HCT116 (cell line): ENCODE data around the gene FNDC8. TPM values are rescaled to one million over a fixed set of nuclear protein-coding genes. Genes with fewer than 3 reads are reported as not detected.

Experiments used
- ATAC-seq: fragments of 200-7000 bp; cut with Tn5 transposase; 2 replicates; pipeline ENCODE4 v1.9.1; 2020; ENCODE audit warnings: mild to moderate bottlenecking, moderate library complexity
- BruUV-seq: library from RNA; stranded (reverse); fragments of 400-500 nt; replicated peaks from 2 replicates; lab custom pipeline; 2021; lab: Mats Ljungman, UMichigan
- CTCF ChIA-PET: fragments of 300-600 bp; sonication (Branson Sonifier 250); formaldehyde crosslinking; loops from one replicate; lab custom pipeline; 2021; ENCODE audit warnings: antibody characterized with exemption; lab: Charles Lee
- POLR2A ChIA-PET: fragments of 300-600, 350-600 bp; sonication (Branson Sonifier 250); formaldehyde crosslinking; loops from one replicate; lab custom pipeline; 2021; ENCODE audit warnings: antibody characterized with exemption; lab: Charles Lee
- RAD21 ChIA-PET, 2 experiments: fragments of 300-600 bp; sonication (Branson Sonifier 250); formaldehyde crosslinking; loops; one replicate each; lab custom pipeline; 2023; ENCODE audit warnings: low total read pairs in 2 of 2; ENCODE audit not compliant: uncharacterized antibody in 2 of 2, unreplicated experiment in 2 of 2, low non-redundant PET in 1 of 2; lab: Charles Lee
- DNase-seq: peaks from one replicate; pipeline ENCODE4 v3.0.0-alpha.2; 2010; ENCODE audit warnings: low read depth, low spot score
- H2AFZ ChIP-seq: fragments of 200-600 bp; shearing (Covaris generic), sonication (generic); 2 replicates; pipeline ENCODE4 v1.6.1; 2017; ENCODE audit warnings: low read depth, mixed run types, mixed read lengths, antibody characterized with exemption, low read length; ENCODE audit not compliant: poor library complexity, severe bottlenecking
- H3K27ac ChIP-seq: 2 replicates; pipeline ENCODE4 v1.5.1; 2012; ENCODE audit warnings: low read depth, low read length
- H3K27me3 ChIP-seq: fragments of 200-600 bp; sonication (generic); 2 replicates; pipeline ENCODE4 v1.6.1; 2016; ENCODE audit warnings: mixed run types, low read length, mixed read lengths; ENCODE audit not compliant: insufficient read depth
- H3K36me3 ChIP-seq, 2 experiments: fragments of 200-500 bp in 1 of 2; fragments of 200-600 bp in 1 of 2; sonication (Bioruptor generic) in 1 of 2; sonication (generic) in 1 of 2; 2 replicates each; pipeline versions ENCODE4 v1.5.1 to v1.6.1; 2014 to 2016; ENCODE audit warnings: low read length in 2 of 2, inconsistent platforms in 1 of 2, mixed read lengths in 1 of 2, mixed run types in 1 of 2; ENCODE audit not compliant: insufficient read depth in 2 of 2, control insufficient read depth in 1 of 2
- H3K4me1 ChIP-seq, 2 experiments: fragments of 200-600 bp in 1 of 2; sonication (generic) in 1 of 2; 2 replicates each; pipeline versions ENCODE4 v1.5.1 to v1.6.1; 2012 to 2017; ENCODE audit warnings: low read length in 2 of 2, inconsistent platforms in 1 of 2, mild to moderate bottlenecking in 1 of 2, mixed read lengths in 1 of 2, mixed run types in 1 of 2, moderate library complexity in 1 of 2; ENCODE audit not compliant: insufficient read depth in 2 of 2, control insufficient read depth in 1 of 2
- H3K4me2 ChIP-seq: fragments of 200-600 bp; sonication (generic); 2 replicates; pipeline ENCODE4 v1.6.1; 2017; ENCODE audit warnings: mixed run types, low read length, mixed read lengths
- H3K4me3 ChIP-seq, 2 experiments: fragments of 200-600 bp in 1 of 2; sonication (generic) in 1 of 2; replicated peaks in 1 of 2; 2 replicates each; pipeline ENCODE4 v1.5.1; 2011 to 2016; ENCODE audit warnings: low read length in 2 of 2, control low read depth in 1 of 2, low read depth in 1 of 2, mild to moderate bottlenecking in 1 of 2, mixed read lengths in 1 of 2, mixed run types in 1 of 2
- H3K79me2 ChIP-seq: fragments of 200-600 bp; sonication (generic); 2 replicates; pipeline ENCODE4 v1.6.1; 2017; ENCODE audit warnings: mild to moderate bottlenecking, mixed run types, low read length, moderate library complexity, mixed read lengths; ENCODE audit not compliant: insufficient read depth
- H3K9ac ChIP-seq: fragments of 200-600 bp; sonication (generic); 2 replicates; pipeline ENCODE4 v1.6.1; 2016; ENCODE audit warnings: low read length, mixed read lengths
- H3K9me2 ChIP-seq: fragments of 200-600 bp; sonication (generic), shearing (Covaris generic); 2 replicates; pipeline ENCODE4 v1.6.1; 2017; ENCODE audit warnings: mixed run types, mild to moderate bottlenecking, moderate library complexity; ENCODE audit not compliant: insufficient read depth
- H3K9me3 ChIP-seq, 2 experiments: fragments of 200-500 bp in 1 of 2; fragments of 200-600 bp in 1 of 2; sonication (Bioruptor generic) in 1 of 2; sonication (generic) in 1 of 2; 2 replicates each; pipeline ENCODE4 v1.6.1; 2014 to 2017; ENCODE audit warnings: low read length in 2 of 2, mixed read lengths in 2 of 2, inconsistent platforms in 1 of 2, low read depth in 1 of 2, mild to moderate bottlenecking in 1 of 2, mixed run types in 1 of 2, moderate library complexity in 1 of 2; ENCODE audit not compliant: control insufficient read depth in 1 of 2, insufficient read depth in 1 of 2
- H4K20me1 ChIP-seq: fragments of 200-600 bp; sonication (generic), shearing (Covaris generic); 2 replicates; pipeline ENCODE4 v1.6.1; 2017; ENCODE audit warnings: mixed run types, mild to moderate bottlenecking, moderate library complexity; ENCODE audit not compliant: insufficient read depth
- CEBPB ChIP-seq: IDR thresholded peaks from 2 replicates; pipeline ENCODE4 v1.6.1; 2012; ENCODE audit warnings: low read depth
- EGR1 ChIP-seq: IDR thresholded peaks from 2 replicates; pipeline ENCODE4 v1.6.1; 2012; ENCODE audit warnings: low read depth
- ELF1 ChIP-seq: IDR thresholded peaks from 2 replicates; pipeline ENCODE4 v1.6.1; 2012; ENCODE audit warnings: low read depth, borderline replicate concordance
- EZH2 ChIP-seq: fragments of 200-600 bp; sonication (generic); IDR thresholded peaks from 2 replicates; pipeline ENCODE4 v1.6.1; 2017; ENCODE audit warnings: antibody characterized with exemption, mixed run types
- EZH2phosphoT487 ChIP-seq: fragments of 200-600 bp; IDR thresholded peaks from 2 replicates; pipeline ENCODE4 v1.6.1; 2018; ENCODE audit warnings: antibody characterized with exemption, borderline replicate concordance
- POLR2A ChIP-seq: IDR thresholded peaks from 2 replicates; pipeline ENCODE4 v1.7.0; 2011; ENCODE audit warnings: borderline replicate concordance; ENCODE audit not compliant: insufficient read depth, insufficient read length; ENCODE audit errors: extremely low read depth
- SIN3A ChIP-seq: IDR thresholded peaks from 2 replicates; pipeline ENCODE4 v1.6.1; 2012; ENCODE audit warnings: low read depth
- SP1 ChIP-seq: IDR thresholded peaks from 2 replicates; pipeline ENCODE4 v1.6.1; 2012; ENCODE audit warnings: low read depth
- SRF ChIP-seq: IDR thresholded peaks from 2 replicates; pipeline ENCODE4 v1.6.1; 2012; ENCODE audit warnings: low read depth
- YY1 ChIP-seq: IDR thresholded peaks from 2 replicates; pipeline ENCODE4 v1.6.1; 2011; ENCODE audit warnings: low read length, low read depth, moderate library complexity, mild to moderate bottlenecking; ENCODE audit not compliant: insufficient replicate concordance; ENCODE audit errors: extremely low read depth
- ZBTB33 ChIP-seq: IDR thresholded peaks from 2 replicates; pipeline ENCODE4 v1.6.1; 2011; ENCODE audit warnings: mild to moderate bottlenecking, low read length, moderate library complexity; ENCODE audit not compliant: insufficient replicate concordance; ENCODE audit errors: extremely low read depth
- ZNF274 ChIP-seq: fragments of 200-500 bp; sonication (Bioruptor generic); IDR thresholded peaks from 2 replicates; pipeline ENCODE4 v1.6.1; 2014; ENCODE audit warnings: mild to moderate bottlenecking, low read depth, low read length, inconsistent platforms
- intact Hi-C: fragments of 100-400 bp; cut with micrococcal nuclease; formaldehyde crosslinking; loops from 2 replicates; pipeline ENCODE4 v1.10.0; 2022
- total RNA-seq: library from RNA; stranded (reverse); gene quantifications from one replicate; pipeline ENCODE4 v1.2.1, GENCODE V29; 2021; ENCODE audit not compliant: unreplicated experiment

FNDC8 gene
- total RNA-seq, 1 experiment from 2014 or later = not detected

- Histone ChIP-seq H3K9ac (no peak overlapping the region), H3K27me3 (0 out of 2 replicates have a peak, but pooled peaks cover 7% of the 10 kb centered on the region), H3K79me2 (no peaks in the 10 kb centered on the region), H3K4me3 (no peak overlapping the region), H3K9me2 (no peaks in the 10 kb centered on the region; the same call in 1 of the 2 replicates), H3K9me3 (no peaks in the 10 kb centered on the region), H2AFZ (no peak overlapping the region), H3K4me2 (no peak overlapping the region), H3K36me3 (no peaks in the 10 kb centered on the region), H3K27ac (no peak overlapping the region), H4K20me1 (no peaks in the 10 kb centered on the region), H3K4me1 (no peaks in the 10 kb centered on the region)
- ATAC-seq (no peak), DNase-seq (no peak)
- BruUV-seq = no TSS peak
- intact Hi-C loops = no loop called here
- CTCF ChIA-PET = no interaction called here
- RAD21 ChIA-PET = no interaction called here
- TF ChIP-seq ELF1 = no peak
- TF ChIP-seq CEBPB = no peak
- TF ChIP-seq ZNF274 = no peak
- no peak for TF ChIP-seq POLR2A
- no peak for TF ChIP-seq EGR1
- no peak for TF ChIP-seq ZBTB33
- no peak for TF ChIP-seq EZH2phosphoT487
- no peak for TF ChIP-seq SIN3A
- TF ChIP-seq YY1 = no peak
- no peak for TF ChIP-seq SP1
- no peak for TF ChIP-seq EZH2
- TF ChIP-seq SRF = no peak
- POLR2A ChIA-PET = no interaction called here
Observed at GRCh38 chr17:35161281-35161761, 39.9 kb downstream of the FNDC8 start.
